ES-I3 (cell line): Measurements from ENCODE around the gene TYROBP.
A peak's percentile ranks its signal among the peaks of the same experiment; 100 is the strongest.

Experiments used
- H3K36me3 ChIP-seq: 2 replicates; pipeline ENCODE4 v1.6.1; 2013; ENCODE audit warnings: mild to moderate bottlenecking, low read length, control low read depth, moderate library complexity; ENCODE audit not compliant: insufficient read depth
- H3K4me1 ChIP-seq: 2 replicates; pipeline ENCODE4 v1.6.1; 2013; ENCODE audit warnings: mild to moderate bottlenecking, control low read depth, low read length; ENCODE audit not compliant: insufficient read depth
- H3K9ac ChIP-seq: 2 replicates; pipeline ENCODE4 v1.6.1; 2013; ENCODE audit warnings: low read depth, mild to moderate bottlenecking, low read length, moderate library complexity
- H3K9me3 ChIP-seq: 2 replicates; pipeline ENCODE4 v1.6.1; 2013; ENCODE audit warnings: mild to moderate bottlenecking, low read length, moderate library complexity; ENCODE audit not compliant: control insufficient read depth, insufficient read depth

The TYROBP gene

DNA sequence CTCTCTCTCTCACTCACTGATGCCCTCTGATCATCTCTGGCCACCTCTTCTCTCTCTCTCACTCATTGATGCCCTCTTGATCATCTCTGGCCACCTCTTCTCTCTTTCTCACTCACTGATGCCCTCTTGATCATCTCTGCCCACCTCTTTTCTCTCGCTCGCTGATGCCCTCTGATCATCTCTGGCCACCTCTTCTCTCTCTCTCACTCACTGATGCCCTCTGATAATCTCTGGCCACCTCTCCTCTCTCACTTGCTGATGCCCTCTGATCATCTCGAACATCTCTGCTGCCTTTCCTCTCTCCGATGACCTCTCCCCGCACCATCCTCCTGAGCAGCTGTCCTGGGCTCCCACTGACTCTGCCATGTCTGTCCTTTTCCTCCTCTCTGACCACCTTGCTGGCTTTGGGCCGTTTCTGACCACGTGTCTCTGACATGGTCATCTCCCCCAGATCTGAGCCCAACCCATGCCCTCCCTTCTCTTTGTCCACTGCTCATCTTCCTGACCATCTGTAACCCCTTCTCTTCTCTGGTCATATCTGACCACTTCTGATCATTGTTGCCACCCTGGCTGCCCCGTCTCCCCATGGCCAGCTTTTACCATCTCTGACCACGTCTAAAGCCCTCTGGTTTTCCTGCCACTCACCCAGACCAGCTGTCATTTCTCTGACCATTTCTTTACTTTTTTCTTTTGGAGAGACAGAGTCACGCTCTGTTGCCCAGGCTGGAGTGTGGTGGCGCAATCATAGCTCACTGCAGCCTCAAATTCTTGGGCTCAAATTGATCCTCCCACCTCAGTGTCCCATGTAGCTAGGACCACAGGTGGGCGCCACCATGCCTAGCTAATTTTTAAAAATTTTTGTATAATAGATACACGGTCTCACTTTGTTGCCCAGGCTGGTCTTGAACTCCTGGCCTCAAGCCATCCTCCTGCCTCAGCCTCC, 30.5 kb upstream of the TYROBP start:
- Histone ChIP-seq H3K4me1 (peaks cover 6% of the 10 kb centered on the region; the same call in 1 of the 2 replicates), H3K9ac (no peak overlapping the region), H3K36me3 (peaks cover 2% of the 10 kb centered on the region; the same call in 1 of the 2 replicates), H3K9me3 (no peaks in the 10 kb centered on the region)

DNA sequence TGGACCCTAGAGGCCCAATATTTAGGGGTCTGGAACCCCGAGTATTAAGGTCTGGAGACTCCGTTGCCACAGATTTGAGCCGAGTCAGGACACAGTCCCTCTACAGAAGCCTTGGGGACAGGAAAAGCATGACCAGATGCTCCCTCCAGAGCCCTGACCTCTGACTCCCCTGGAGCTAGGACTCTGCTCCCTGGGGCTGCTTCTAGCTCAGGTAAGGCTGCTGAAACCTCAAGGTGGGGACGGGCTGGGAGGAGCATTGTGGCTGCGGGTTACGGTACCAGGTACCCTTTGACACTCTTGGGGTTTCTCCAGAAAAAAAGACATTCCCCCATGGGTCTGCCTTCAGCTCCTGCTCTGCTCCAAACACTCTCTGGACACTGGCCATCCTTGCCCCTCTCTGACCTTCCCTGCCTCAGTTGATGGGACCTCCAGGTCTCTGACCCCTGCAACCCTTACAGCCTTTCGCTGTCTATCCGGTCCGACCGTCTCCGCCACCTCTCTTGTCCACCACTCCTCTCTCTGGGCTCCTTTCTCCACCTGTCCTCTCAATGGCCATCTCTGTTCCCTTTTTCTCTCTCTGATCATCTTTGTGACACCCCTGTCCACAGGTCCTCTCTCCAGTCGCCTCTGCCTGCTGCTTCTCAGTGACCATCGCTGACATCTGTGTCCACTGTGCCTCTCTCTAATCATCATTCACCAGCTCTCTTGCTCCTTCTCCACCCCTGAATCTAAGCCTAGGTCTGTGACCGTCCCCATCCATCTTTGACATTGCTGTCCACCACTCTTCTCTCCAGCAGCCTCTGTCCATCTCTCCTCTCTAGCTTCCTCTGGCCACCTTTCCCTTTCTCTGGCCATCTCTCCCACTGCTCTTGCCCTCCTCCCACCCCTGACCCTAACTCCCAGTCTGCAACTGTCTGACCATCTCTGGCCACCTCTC, 29.5 kb upstream of the TYROBP start:
- Histone ChIP-seq H3K36me3 (peaks cover 2% of the 10 kb centered on the region; the same call in 1 of the 2 replicates), H3K9ac (peak overlapping the region; percentile 62; the same call in 1 of the 2 replicates), H3K4me1 (peaks cover 6% of the 10 kb centered on the region; the same call in 1 of the 2 replicates), H3K9me3 (no peaks in the 10 kb centered on the region)

DNA sequence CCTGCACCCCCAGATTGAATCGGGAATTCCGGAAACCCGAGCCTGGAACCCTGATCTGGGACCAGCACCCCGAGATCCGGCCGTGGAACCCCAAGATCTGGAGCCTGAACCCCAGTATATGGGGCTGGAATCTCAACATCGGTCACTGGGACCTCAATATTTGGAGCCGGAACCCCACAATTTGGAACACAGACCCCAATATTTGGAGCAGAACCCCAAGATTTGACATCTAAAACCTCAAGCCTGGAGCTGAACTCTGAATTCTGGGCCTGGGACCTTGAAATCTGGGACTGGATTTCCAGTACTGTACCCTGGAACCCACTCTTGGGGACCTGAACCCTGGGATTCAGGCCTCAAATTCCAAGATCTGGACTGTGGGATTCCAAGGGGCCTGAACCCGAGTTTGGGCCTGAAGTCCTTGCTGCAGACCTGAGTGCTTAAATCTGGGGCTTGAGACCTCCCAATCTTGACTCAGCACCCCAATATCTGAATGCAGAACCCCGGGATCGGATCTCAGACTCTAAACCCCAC, 28.7 kb upstream of the TYROBP start:
- H3K36me3 ChIP-seq: peaks cover 2% of the 10 kb centered on the region; the same call in 1 of the 2 replicates
- no peaks in the 10 kb centered on the region for H3K9me3 ChIP-seq
- H3K4me1 ChIP-seq: peaks cover 6% of the 10 kb centered on the region; the same call in 1 of the 2 replicates
- H3K9ac ChIP-seq: peak overlapping the region; percentile 62

DNA sequence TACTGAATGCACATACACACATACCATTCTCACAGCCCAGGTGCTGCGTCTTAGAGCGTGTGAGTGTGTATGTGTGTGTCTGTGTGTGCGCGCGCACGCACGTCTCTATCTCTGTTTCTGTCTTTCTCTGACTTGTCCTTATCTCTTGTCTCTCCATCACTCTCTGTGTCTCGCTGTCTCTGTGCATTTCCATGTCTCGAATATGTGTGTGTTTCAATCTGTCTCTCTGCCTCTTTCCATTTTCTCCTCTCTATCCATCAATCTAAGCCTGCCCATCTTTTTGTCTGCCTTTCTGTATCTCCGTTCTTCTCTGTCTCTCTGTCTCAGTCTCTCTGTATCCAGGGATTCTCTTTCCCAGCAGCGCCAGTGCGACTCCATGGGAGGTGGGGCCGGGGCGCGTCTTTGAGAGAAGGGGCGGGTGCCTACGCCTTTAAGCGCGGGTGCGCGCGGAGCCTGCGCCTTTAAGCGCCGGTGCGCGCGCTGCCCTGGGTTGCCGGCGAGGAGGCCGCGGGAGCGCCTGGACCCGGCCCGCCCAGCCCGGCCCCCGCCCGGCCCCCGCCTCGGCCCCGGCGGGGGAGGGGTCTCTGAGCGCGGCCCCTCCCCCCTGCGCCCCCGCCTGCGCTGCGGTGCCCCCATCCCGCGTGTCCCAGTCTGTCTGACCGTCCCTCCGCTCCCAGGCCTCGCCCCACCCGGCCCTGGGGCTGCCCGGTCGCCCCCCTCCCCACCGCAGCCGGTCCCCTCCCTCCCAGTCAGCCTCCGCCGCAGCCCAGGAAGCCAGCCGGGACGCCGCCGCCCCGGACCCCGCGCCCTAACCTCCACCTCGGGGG, 28.0 kb upstream of the TYROBP start, which contains the start of gene LRFN3:
Gene LRFN3 (plus strand): TSS at position 464 of the 827 bp plus-strand sequence. CDS start 3,052 bp downstream, outside the sequence.
- Histone ChIP-seq H3K4me1 (peaks cover 6% of the 10 kb centered on the region), H3K9ac (peak within 1 kb of the TSS; percentile 62), H3K36me3 (peaks cover 2% of the 10 kb centered on the region; the same call in 1 of the 2 replicates), H3K9me3 (no peaks in the 10 kb centered on the region)

DNA sequence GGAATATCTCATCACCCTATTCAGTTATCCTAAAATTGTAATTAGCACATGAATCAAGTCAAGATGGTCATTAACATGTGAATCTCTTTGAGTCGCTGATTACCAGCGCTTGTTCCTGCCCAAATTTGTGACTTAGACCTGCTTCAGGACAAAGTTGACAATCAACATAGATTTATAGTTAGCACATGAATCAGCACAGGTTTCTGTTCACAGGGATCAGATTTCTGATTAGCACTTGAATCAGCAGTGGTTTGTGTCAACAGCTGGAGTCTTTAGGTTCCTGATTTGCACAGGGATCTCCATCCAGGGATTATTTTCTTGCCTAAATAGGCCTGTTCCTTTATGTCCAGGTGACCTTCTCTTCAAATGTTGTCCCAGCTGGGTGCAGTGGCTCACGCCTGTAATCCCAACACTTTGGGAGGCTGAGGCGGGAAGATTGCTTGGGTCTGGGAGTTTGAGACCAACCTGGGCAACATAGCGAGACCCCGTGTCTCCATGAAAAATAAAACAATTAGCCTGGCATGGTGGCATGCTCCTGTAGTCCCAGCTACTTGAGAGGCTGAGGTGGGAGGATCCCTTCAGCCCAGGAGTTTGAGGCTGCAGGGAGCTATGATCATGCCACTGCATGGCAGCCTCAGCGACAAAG, 24.3 kb upstream of the TYROBP start:
- no peaks in the 10 kb centered on the region; the same call in 1 of the 2 replicates for H3K4me1 ChIP-seq
- peak overlapping the region; percentile 2; the same call in 1 of the 2 replicates for H3K9ac ChIP-seq
- no peaks in the 10 kb centered on the region for H3K9me3 ChIP-seq
- H3K36me3 ChIP-seq: no peaks in the 10 kb centered on the region

DNA sequence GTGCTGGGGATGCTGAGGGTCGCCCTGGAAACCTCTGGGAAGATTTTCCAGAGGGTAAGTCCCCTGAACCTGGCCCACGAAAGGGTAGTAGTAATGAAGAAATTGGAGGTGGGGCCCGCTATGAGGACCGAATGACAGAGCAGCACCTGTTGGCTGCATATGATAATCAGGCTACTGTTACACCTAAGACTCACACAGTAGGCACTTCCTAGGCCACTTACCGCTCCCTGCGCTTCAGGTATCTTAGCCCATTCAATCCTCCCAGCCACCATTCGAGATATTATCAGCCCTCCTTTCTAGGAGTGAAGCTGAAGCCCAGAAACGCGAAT, 23.7 kb upstream of the TYROBP start:
- H3K9ac ChIP-seq: peak overlapping the region; percentile 25; the same call in 1 of the 2 replicates
- no peaks in the 10 kb centered on the region for H3K36me3 ChIP-seq
- H3K4me1 ChIP-seq: no peaks in the 10 kb centered on the region; the same call in 1 of the 2 replicates
- H3K9me3 ChIP-seq: no peaks in the 10 kb centered on the region

DNA sequence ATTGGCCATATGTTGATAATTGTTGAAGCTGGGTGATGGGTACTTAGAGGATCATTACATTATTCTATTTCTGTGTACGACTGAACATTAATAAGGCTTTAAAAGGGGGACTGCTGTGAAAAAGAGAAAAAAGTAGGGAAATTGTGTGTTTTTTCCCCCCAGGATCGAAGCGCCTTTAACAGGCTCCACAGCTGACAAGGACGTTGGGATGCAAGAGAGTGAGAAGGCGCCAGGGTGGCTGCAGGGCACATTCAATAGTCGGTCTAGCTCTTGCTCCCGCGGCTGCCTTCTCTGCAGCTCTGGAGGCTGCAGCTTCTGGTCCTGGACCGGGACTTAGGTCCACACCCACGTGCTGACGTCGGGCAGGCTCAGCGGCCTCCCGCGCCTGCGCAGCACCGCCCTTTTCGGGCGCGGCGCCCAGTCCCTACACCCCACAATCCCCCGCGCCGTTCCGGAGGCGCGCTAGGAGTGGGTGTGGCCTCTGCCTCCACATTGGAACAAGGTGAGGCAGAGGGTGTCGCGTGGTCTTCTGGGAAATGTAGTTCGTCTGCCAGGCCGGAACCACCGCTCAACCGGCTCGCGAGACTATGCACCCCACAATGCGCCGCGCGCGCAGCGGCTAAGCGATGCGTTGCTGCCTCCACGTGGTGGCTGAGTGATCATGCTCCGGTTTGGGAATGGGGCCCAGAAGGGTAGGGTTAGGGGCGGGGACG, 23.2 kb upstream of the TYROBP start:
- peak overlapping the region; percentile 46; the same call in 1 of the 2 replicates for H3K9ac ChIP-seq
- no peaks in the 10 kb centered on the region; the same call in 1 of the 2 replicates for H3K4me1 ChIP-seq
- H3K36me3 ChIP-seq: no peaks in the 10 kb centered on the region
- H3K9me3 ChIP-seq: no peaks in the 10 kb centered on the region

DNA sequence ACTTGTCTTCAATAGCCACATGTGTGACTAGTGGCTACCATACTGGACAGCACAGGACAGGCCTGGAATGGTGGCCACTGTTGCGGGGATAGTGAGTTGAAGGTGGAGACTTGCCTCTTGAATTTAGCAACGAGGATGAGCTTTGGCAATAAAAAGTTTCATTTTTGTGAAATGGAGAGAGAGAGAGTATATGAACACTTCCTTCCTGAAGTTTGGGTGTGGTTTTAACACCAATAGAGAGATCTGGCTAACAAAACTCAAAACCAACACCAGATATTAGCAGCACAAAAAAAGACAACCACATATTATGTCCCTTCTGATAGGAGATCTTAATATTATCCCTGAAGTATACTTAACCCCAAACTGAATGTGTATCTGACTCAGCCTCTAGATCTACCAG, 21.8 kb upstream of the TYROBP start:
- no peaks in the 10 kb centered on the region; the same call in 1 of the 2 replicates for H3K4me1 ChIP-seq
- no peaks in the 10 kb centered on the region for H3K36me3 ChIP-seq
- no peaks in the 10 kb centered on the region for H3K9me3 ChIP-seq
- H3K9ac ChIP-seq: no peak overlapping the region

DNA sequence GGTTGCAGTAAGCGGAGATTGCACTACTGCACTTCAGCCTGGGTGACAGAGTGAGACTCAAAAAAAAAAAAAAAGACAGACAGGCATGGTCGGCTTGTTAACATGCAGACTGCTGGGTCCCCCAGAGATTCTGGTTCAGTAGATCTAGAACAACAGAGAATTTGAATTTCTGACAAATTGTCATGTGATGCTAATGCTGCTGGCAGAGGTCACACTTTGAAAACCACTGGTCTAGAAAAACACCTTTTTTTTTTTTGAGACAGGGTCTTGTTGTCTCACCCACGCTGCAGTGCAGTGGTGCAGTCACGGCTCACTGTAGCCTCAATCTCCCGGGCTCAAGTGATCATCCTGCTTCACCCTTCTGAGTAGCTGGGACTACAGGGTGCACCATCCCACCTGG, 20.4 kb upstream of the TYROBP start:
- H3K36me3 ChIP-seq: no peaks in the 10 kb centered on the region
- peaks cover 3% of the 10 kb centered on the region; the same call in 1 of the 2 replicates for H3K4me1 ChIP-seq
- H3K9ac ChIP-seq: no peak overlapping the region
- no peaks in the 10 kb centered on the region for H3K9me3 ChIP-seq

DNA sequence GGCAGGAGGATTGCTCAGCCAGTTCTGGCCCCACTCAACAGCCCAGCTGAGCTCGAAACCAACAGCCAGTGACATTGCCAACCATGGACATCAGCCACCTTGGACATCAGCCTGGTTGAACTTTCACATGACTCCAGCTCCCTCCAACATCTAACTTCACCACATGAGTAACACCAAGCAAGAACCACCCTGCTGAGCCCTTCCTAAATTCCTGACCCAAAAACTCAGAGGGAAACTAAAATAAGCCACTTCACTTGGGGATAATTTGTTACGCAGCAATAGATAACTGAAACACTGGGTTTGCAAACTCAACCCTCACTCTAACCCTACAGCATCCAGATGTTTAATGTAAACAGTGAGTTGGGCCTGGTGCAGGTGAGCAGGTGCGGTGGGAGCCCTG, 17.4 kb upstream of the TYROBP start:
- H3K4me1 ChIP-seq: 0 out of 2 replicates have a peak, but pooled peaks cover 3% of the 10 kb centered on the region
- no peaks in the 10 kb centered on the region for H3K36me3 ChIP-seq
- no peak overlapping the region for H3K9ac ChIP-seq
- H3K9me3 ChIP-seq: no peaks in the 10 kb centered on the region

DNA sequence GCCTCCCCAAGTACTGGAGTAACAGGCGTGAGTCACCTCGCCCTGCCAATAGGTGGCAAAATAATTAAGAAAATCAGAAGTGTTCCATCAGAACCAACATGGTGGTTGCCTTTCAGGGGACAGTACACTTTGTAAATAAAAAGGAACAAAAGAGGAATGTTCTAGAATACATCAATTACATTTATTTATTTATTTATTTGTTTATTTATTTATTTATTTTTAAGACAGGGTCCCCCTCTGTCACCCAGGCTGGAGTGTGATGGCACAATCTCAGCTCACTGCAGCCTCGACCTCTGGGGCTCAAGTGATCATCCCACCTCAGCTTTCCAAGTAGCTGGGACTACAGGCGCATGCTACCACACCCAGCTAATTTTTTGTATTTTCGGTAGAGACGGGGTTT, 12.9 kb upstream of the TYROBP start:
- Histone ChIP-seq H3K9ac (no peak overlapping the region), H3K9me3 (no peaks in the 10 kb centered on the region), H3K4me1 (0 out of 2 replicates have a peak, but pooled peaks cover 3% of the 10 kb centered on the region), H3K36me3 (no peaks in the 10 kb centered on the region)

DNA sequence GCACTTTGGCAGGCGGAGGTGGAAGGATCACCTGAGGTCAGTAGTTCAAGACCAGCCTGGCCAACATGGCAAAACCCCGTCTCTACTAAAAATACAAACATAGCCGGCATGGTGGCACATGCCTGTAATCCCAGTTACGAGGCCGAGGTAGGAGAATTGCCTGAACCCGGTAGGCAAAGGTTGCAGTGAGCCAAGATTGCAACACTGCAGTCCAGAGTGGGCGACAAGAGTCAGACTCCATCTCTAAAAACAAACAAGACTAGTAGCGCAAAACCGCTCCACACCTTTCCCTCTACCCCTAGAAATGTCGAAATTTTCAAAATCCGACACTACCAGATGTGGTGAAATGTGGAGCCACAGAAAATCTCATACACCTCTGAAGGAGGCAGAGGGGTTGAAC, 11.2 kb upstream of the TYROBP start:
- Histone ChIP-seq H3K36me3 (no peaks in the 10 kb centered on the region), H3K9me3 (no peaks in the 10 kb centered on the region), H3K9ac (no peak overlapping the region), H3K4me1 (0 out of 2 replicates have a peak, but pooled peaks cover 3% of the 10 kb centered on the region)
